Measurements from ENCODE around the gene PER1.

GRCh38 chr17:8167526-8167925, 15.3 kb upstream of the PER1 start:
- TF ChIP-seq CTCF (IDR thresholded peaks at IDR 0.05) (no peak), POLR2AphosphoS5 (IDR thresholded peaks at IDR 0.05) (no peak), POLR2A (IDR thresholded peaks at IDR 0.05) (no peak)
